GM21786 (cell line): Measurements from ENCODE around the gene STAU1.
"Not testable (repeated sequence)": the region's sequence is repeated elsewhere in the genome, so short reads cannot be mapped to it uniquely, and the experiment has no call there.

ENCODE experiments used
- ATAC-seq: cut with Tn5 transposase; IDR thresholded peaks from one replicate; pipeline ENCODE4 v1.9.1; 2021; ENCODE audit not compliant: unreplicated experiment

The STAU1 gene

GRCh38 chr20:49207076-49207475 is 18.9 kb upstream of the STAU1 start:
- no peak for ATAC-seq

GRCh38 chr20:49203746-49204145 is 15.6 kb upstream of the STAU1 start:
- no peak for ATAC-seq

- ATAC-seq, result no peak
These were observed 14.9 kb upstream of the STAU1 start for GRCh38 chr20:49203011-49203410.

- ATAC-seq, result no peak
These were observed 11.7 kb upstream of the STAU1 start for GRCh38 chr20:49199729-49200293.

GRCh38 chr20:49192944-49193518 is 4.9 kb upstream of the STAU1 start:
- not testable (repeated sequence) for ATAC-seq

- no peak for ATAC-seq
These were observed 744 bp downstream of the STAU1 start for GRCh38 chr20:49187330-49187850.

- no peak for ATAC-seq
These were observed 1.4 kb downstream of the STAU1 start for GRCh38 chr20:49186535-49187329.

GRCh38 chr20:49185071-49185761 is 2.9 kb downstream of the STAU1 start:
- no peak for ATAC-seq

GRCh38 chr20:49184691-49185070 is 3.5 kb downstream of the STAU1 start:
- no peak for ATAC-seq

GRCh38 chr20:49184084-49184501 is 4.0 kb downstream of the STAU1 start:
- ATAC-seq, result not testable (repeated sequence)

- ATAC-seq, result no peak
These were observed 4.7 kb downstream of the STAU1 start for GRCh38 chr20:49183444-49183843.

GRCh38 chr20:49181265-49181877 is 6.8 kb downstream of the STAU1 start:
- ATAC-seq, result no peak

GRCh38 chr20:49179368-49180277 is 8.5 kb downstream of the STAU1 start:
- no peak for ATAC-seq

- no peak for ATAC-seq
These were observed 14.0 kb downstream of the STAU1 start for GRCh38 chr20:49174183-49174582.

GRCh38 chr20:49172413-49172812 is 15.7 kb downstream of the STAU1 start:
- no peak for ATAC-seq

GRCh38 chr20:49171909-49172308 is 16.2 kb downstream of the STAU1 start:
- ATAC-seq, result no peak

- ATAC-seq, result no peak
These were observed 17.4 kb downstream of the STAU1 start for GRCh38 chr20:49170714-49171113.

GRCh38 chr20:49169547-49169946 is 18.6 kb downstream of the STAU1 start:
- ATAC-seq, result no peak

- not testable (repeated sequence) for ATAC-seq
These were observed 19.3 kb downstream of the STAU1 start for GRCh38 chr20:49168864-49169263.
